Activated CD8-positive, alpha-beta T cell treated with anti-CD3 and anti-CD28 coated beads for 36 hours (primary cell): Measurements from ENCODE around the gene OTULINL. TPM values are rescaled to one million over a fixed set of nuclear protein-coding genes. Genes with fewer than 3 reads are reported as not detected.

ENCODE experiments used
- ATAC-seq: fragments of 200-7000 bp; cut with Tn5 transposase; one replicate; pipeline ENCODE4 v1.10.0; 2021; ENCODE audit warnings: mild to moderate bottlenecking, moderate library complexity
- CTCF ChIA-PET: fragments of 350-600 bp; sonication (Branson Sonifier 250); formaldehyde crosslinking; loops from one replicate; lab custom pipeline; 2021; ENCODE audit warnings: antibody characterized with exemption; lab: Charles Lee
- POLR2A ChIA-PET: fragments of 350-600 bp; sonication (Branson Sonifier 250); formaldehyde crosslinking; loops from one replicate; lab custom pipeline; 2021; ENCODE audit warnings: antibody characterized with exemption; lab: Charles Lee
- DNase-seq: peaks from one replicate; pipeline ENCODE4 v3.0.0-alpha.2; 2020
- H3K27ac Mint-ChIP-seq: one replicate; pipeline ENCODE4 v1.8.0; 2021; ENCODE audit warnings: mild to moderate bottlenecking, mixed read lengths
- H3K27me3 Mint-ChIP-seq: one replicate; pipeline ENCODE4 v1.8.0; 2021; ENCODE audit warnings: mixed read lengths
- H3K36me3 Mint-ChIP-seq: one replicate; pipeline ENCODE4 v1.8.0; 2021; ENCODE audit warnings: low read depth, mixed read lengths
- H3K4me1 Mint-ChIP-seq: one replicate; pipeline ENCODE4 v1.8.0; 2021; ENCODE audit warnings: low read depth, mixed read lengths
- H3K4me3 Mint-ChIP-seq: one replicate; pipeline ENCODE4 v1.8.0; 2021; ENCODE audit warnings: mild to moderate bottlenecking, moderate library complexity, mixed read lengths
- H3K9me3 Mint-ChIP-seq: one replicate; pipeline ENCODE4 v1.8.0; 2021; ENCODE audit warnings: mixed read lengths
- intact Hi-C: fragments of 100-400 bp; cut with micrococcal nuclease; formaldehyde crosslinking; loops from one replicate; pipeline ENCODE4 v1.10.0; 2022
- total RNA-seq, 2 experiments: library from RNA; stranded (reverse); gene quantifications; one replicate each; pipeline ENCODE4 v1.2.3, GENCODE V29; 2021
- TF ChIP-seq, protein P1 (sequence below): fragments of 200-600 bp; IDR thresholded peaks from one replicate; pipeline ENCODE4 v1.8.0; 2022; ENCODE audit warnings: antibody characterized with exemption, mild to moderate bottlenecking

The OTULINL gene
- total RNA-seq, 2 experiments from 2014 or later: 19.7 to 21.1 TPM

GRCh38 chr5:14579731-14580397, 1.7 kb upstream of the OTULINL start:
- ChIA-PET POLR2A (interaction anchor here (0.5 kb wide), 1 partner anchor 100 kb away, joined by 3 read pairs; no protein-coding TSS in a partner anchor), CTCF (interaction anchor here (1.0 to 2.6 kb wide), 2 partner anchors 14 to 68 kb away, joined by 4 to 14 read pairs; no protein-coding TSS in a partner anchor)
- H3K9me3 Mint-ChIP-seq: no peaks in the 10 kb centered on the region
- ATAC-seq (no peak), DNase-seq (no peak)
- H3K4me3 Mint-ChIP-seq: no peak overlapping the region
- TF ChIP-seq, protein P1, sequence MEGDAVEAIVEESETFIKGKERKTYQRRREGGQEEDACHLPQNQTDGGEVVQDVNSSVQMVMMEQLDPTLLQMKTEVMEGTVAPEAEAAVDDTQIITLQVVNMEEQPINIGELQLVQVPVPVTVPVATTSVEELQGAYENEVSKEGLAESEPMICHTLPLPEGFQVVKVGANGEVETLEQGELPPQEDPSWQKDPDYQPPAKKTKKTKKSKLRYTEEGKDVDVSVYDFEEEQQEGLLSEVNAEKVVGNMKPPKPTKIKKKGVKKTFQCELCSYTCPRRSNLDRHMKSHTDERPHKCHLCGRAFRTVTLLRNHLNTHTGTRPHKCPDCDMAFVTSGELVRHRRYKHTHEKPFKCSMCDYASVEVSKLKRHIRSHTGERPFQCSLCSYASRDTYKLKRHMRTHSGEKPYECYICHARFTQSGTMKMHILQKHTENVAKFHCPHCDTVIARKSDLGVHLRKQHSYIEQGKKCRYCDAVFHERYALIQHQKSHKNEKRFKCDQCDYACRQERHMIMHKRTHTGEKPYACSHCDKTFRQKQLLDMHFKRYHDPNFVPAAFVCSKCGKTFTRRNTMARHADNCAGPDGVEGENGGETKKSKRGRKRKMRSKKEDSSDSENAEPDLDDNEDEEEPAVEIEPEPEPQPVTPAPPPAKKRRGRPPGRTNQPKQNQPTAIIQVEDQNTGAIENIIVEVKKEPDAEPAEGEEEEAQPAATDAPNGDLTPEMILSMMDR: no peak
- H3K27me3 Mint-ChIP-seq: peaks cover 10% of the 10 kb centered on the region
- no peak overlapping the region for H3K27ac Mint-ChIP-seq
- H3K36me3 Mint-ChIP-seq: peaks cover 2% of the 10 kb centered on the region
- peaks cover 27% of the 10 kb centered on the region for H3K4me1 Mint-ChIP-seq
- intact Hi-C loops: loop anchor here (5.0 kb wide), 1 partner anchor 168 kb away; no protein-coding TSS in a partner anchor

GRCh38 chr5:14580398-14581034, 1.1 kb upstream of the OTULINL start:
- TF ChIP-seq, protein P1: no peak
- POLR2A ChIA-PET: interaction anchor here (0.5 kb wide), 1 partner anchor 100 kb away, joined by 3 read pairs; no protein-coding TSS in a partner anchor
- CTCF ChIA-PET: interaction anchor here (0.5 to 2.3 kb wide), 2 partner anchors 18 to 180 kb away, joined by 3 to 17 read pairs; no protein-coding TSS in a partner anchor

GRCh38 chr5:14581891-14582796, 552 bp downstream of the OTULINL start:
- peak overlapping the region; percentile 79 for H3K4me3 Mint-ChIP-seq
- peaks cover 10% of the 10 kb centered on the region for H3K27me3 Mint-ChIP-seq
- ATAC-seq (peak; percentile 78), DNase-seq (peak; percentile 86)
- TF ChIP-seq, protein P1: peak; percentile 41
- H3K27ac Mint-ChIP-seq: peak overlapping the region; percentile 75
- H3K4me1 Mint-ChIP-seq: peaks cover 48% of the 10 kb centered on the region
- ChIA-PET CTCF (interaction anchor here (0.7 to 5.2 kb wide), 13 partner anchors 11 to 217 kb away, joined by 3 to 32 read pairs (median 3); no protein-coding TSS in a partner anchor), POLR2A (interaction anchor here (0.6 to 4.2 kb wide), 8 partner anchors 11 to 175 kb away, joined by 3 to 48 read pairs (median 3); no protein-coding TSS in a partner anchor)
- intact Hi-C loops: loop anchor here (5.0 kb wide), 1 partner anchor 170 kb away; no protein-coding TSS in a partner anchor
- peaks cover 2% of the 10 kb centered on the region for H3K36me3 Mint-ChIP-seq
- no peaks in the 10 kb centered on the region for H3K9me3 Mint-ChIP-seq

More at GRCh38 chr5:14580398-14581034, 1.1 kb upstream of the OTULINL start:
- Mint-ChIP-seq H3K9me3 (no peaks in the 10 kb centered on the region), H3K27me3 (peaks cover 10% of the 10 kb centered on the region), H3K4me3 (peak overlapping the region; percentile 79), H3K36me3 (peaks cover 2% of the 10 kb centered on the region), H3K4me1 (peaks cover 33% of the 10 kb centered on the region), H3K27ac (no peak overlapping the region)
- intact Hi-C loops: loop anchor here (5.0 kb wide), 1 partner anchor 168 kb away; no protein-coding TSS in a partner anchor
- DNase-seq: no peak
- no peak for ATAC-seq

- ATAC-seq: no peak
- POLR2A ChIA-PET: interaction anchor here (0.6 to 4.2 kb wide), 7 partner anchors 11 to 175 kb away, joined by 3 to 48 read pairs (median 3); no protein-coding TSS in a partner anchor
Measured at GRCh38 chr5:14582797-14583137, 1.2 kb downstream of the OTULINL start.

More at GRCh38 chr5:14582797-14583137, 1.2 kb downstream of the OTULINL start:
- Mint-ChIP-seq H3K4me1 (peaks cover 53% of the 10 kb centered on the region), H3K27me3 (peaks cover 10% of the 10 kb centered on the region), H3K9me3 (no peaks in the 10 kb centered on the region), H3K27ac (peak overlapping the region; percentile 75), H3K36me3 (peaks cover 2% of the 10 kb centered on the region), H3K4me3 (peak overlapping the region; percentile 79)
- CTCF ChIA-PET: interaction anchor here (1.0 to 5.2 kb wide), 13 partner anchors 10 to 231 kb away, joined by 3 to 32 read pairs (median 3); no protein-coding TSS in a partner anchor
- TF ChIP-seq, protein P1: no peak
- intact Hi-C loops: loop anchor here (5.0 kb wide), 1 partner anchor 170 kb away; no protein-coding TSS in a partner anchor
- DNase-seq: no peak
